SJSA1 (cell line): ENCODE results near the gene MOB3C. TPM values are rescaled to one million over a fixed set of nuclear protein-coding genes. Genes with fewer than 3 reads are reported as not detected.
A peak's percentile ranks its signal among the peaks of the same experiment; 100 is the strongest.

Experiments
- DNase-seq, 2 experiments: peaks; one replicate each; pipeline ENCODE4 v3.0.0-alpha.2; 2015 to 2020; ENCODE audit warnings: low spot score in 2 of 2, low read depth in 1 of 2
- H3K27ac ChIP-seq: fragments of 250-450 bp; sonication (Bioruptor Pico); 2 replicates; pipeline ENCODE4 v1.5.1; 2020; ENCODE audit warnings: mild to moderate bottlenecking, moderate library complexity
- H3K27me3 ChIP-seq: fragments of 250-450 bp; sonication (Bioruptor Pico); replicated peaks from 2 replicates; pipeline ENCODE4 v1.5.1; 2020; ENCODE audit warnings: mild to moderate bottlenecking, moderate library complexity
- H3K36me3 ChIP-seq: fragments of 250-450 bp; sonication (Bioruptor Pico); 2 replicates; pipeline ENCODE4 v1.5.1; 2020; ENCODE audit warnings: mild to moderate bottlenecking
- H3K4me1 ChIP-seq: fragments of 250-450 bp; sonication (Bioruptor Pico); replicated peaks from 2 replicates; pipeline ENCODE4 v1.6.1; 2021; ENCODE audit warnings: mild to moderate bottlenecking
- H3K4me3 ChIP-seq: fragments of 250-450 bp; sonication (Bioruptor Pico); 2 replicates; pipeline ENCODE4 v1.5.1; 2020; ENCODE audit warnings: mild to moderate bottlenecking
- H3K9me3 ChIP-seq: fragments of 250-450 bp; sonication (Bioruptor Pico); replicated peaks from 2 replicates; pipeline ENCODE4 v1.5.1; 2020; ENCODE audit warnings: mild to moderate bottlenecking
- total RNA-seq: library from RNA; depleted of rRNA; stranded (reverse); fragments of >200 nt; shearing (Covaris generic); gene quantifications from 2 replicates; pipeline ENCODE4 v1.2.3, GENCODE V29; 2014

MOB3C gene
- total RNA-seq, 1 experiment from 2014 or later: 5.0 TPM

GRCh38 chr1:46650491-46650890, 33.9 kb upstream of the MOB3C start:
- DNase-seq: no peak
- H3K4me3 ChIP-seq: no peak overlapping the region
- no peak overlapping the region for H3K27ac ChIP-seq
- no peaks in the 10 kb centered on the region for H3K27me3 ChIP-seq
- 0 out of 2 replicates have a peak, but pooled peaks cover 7% of the 10 kb centered on the region for H3K9me3 ChIP-seq
- peaks cover 12% of the 10 kb centered on the region for H3K4me1 ChIP-seq
- H3K36me3 ChIP-seq: peaks cover 58% of the 10 kb centered on the region

- Histone ChIP-seq H3K9me3 (0 out of 2 replicates have a peak, but pooled peaks cover 7% of the 10 kb centered on the region), H3K4me1 (peaks cover 12% of the 10 kb centered on the region), H3K4me3 (no peak overlapping the region), H3K36me3 (peaks cover 50% of the 10 kb centered on the region), H3K27me3 (no peaks in the 10 kb centered on the region), H3K27ac (no peak overlapping the region)
- DNase-seq: no peak
These were observed 33.2 kb upstream of the MOB3C start for GRCh38 chr1:46649764-46650163.

GRCh38 chr1:46647611-46648010, 31.0 kb upstream of the MOB3C start:
- Histone ChIP-seq H3K27ac (no peak overlapping the region), H3K4me1 (peaks cover 29% of the 10 kb centered on the region), H3K4me3 (no peak overlapping the region), H3K9me3 (0 out of 2 replicates have a peak, but pooled peaks cover 7% of the 10 kb centered on the region), H3K36me3 (peaks cover 42% of the 10 kb centered on the region), H3K27me3 (no peaks in the 10 kb centered on the region)
- no peak for DNase-seq

GRCh38 chr1:46646844-46647243, 30.2 kb upstream of the MOB3C start:
- no peak for DNase-seq
- no peaks in the 10 kb centered on the region for H3K27me3 ChIP-seq
- H3K4me3 ChIP-seq: no peak overlapping the region
- H3K36me3 ChIP-seq: peaks cover 40% of the 10 kb centered on the region
- H3K27ac ChIP-seq: no peak overlapping the region
- peaks cover 29% of the 10 kb centered on the region for H3K4me1 ChIP-seq
- H3K9me3 ChIP-seq: 0 out of 2 replicates have a peak, but pooled peaks cover 7% of the 10 kb centered on the region

GRCh38 chr1:46646331-46646730, 29.7 kb upstream of the MOB3C start:
- DNase-seq: no peak
- peaks cover 42% of the 10 kb centered on the region for H3K36me3 ChIP-seq

GRCh38 chr1:46645815-46646214, 29.2 kb upstream of the MOB3C start:
- Histone ChIP-seq H3K27ac (no peak overlapping the region), H3K27me3 (no peaks in the 10 kb centered on the region), H3K9me3 (0 out of 2 replicates have a peak, but pooled peaks cover 7% of the 10 kb centered on the region), H3K4me1 (peaks cover 29% of the 10 kb centered on the region), H3K4me3 (no peak overlapping the region), H3K36me3 (peaks cover 42% of the 10 kb centered on the region)
- DNase-seq: no peak

More at GRCh38 chr1:46646331-46646730, 29.7 kb upstream of the MOB3C start:
- Histone ChIP-seq H3K27me3 (no peaks in the 10 kb centered on the region), H3K4me3 (no peak overlapping the region), H3K27ac (no peak overlapping the region), H3K4me1 (peaks cover 29% of the 10 kb centered on the region), H3K9me3 (0 out of 2 replicates have a peak, but pooled peaks cover 7% of the 10 kb centered on the region)

GRCh38 chr1:46643368-46643775, 26.8 kb upstream of the MOB3C start:
- Histone ChIP-seq H3K4me1 (peaks cover 29% of the 10 kb centered on the region), H3K27me3 (no peaks in the 10 kb centered on the region), H3K36me3 (peaks cover 19% of the 10 kb centered on the region), H3K4me3 (no peak overlapping the region), H3K27ac (peak overlapping the region; percentile 39; the same call in 1 of the 2 replicates), H3K9me3 (no peaks in the 10 kb centered on the region)
- DNase-seq: peak; percentile 81 to 85

GRCh38 chr1:46642115-46642680, 25.6 kb upstream of the MOB3C start:
- no peaks in the 10 kb centered on the region for H3K9me3 ChIP-seq
- no peak overlapping the region for H3K4me3 ChIP-seq
- H3K36me3 ChIP-seq: peaks cover 10% of the 10 kb centered on the region
- no peak overlapping the region for H3K27ac ChIP-seq
- H3K4me1 ChIP-seq: peaks cover 27% of the 10 kb centered on the region
- no peak for DNase-seq
- H3K27me3 ChIP-seq: no peaks in the 10 kb centered on the region

- Histone ChIP-seq H3K4me3 (no peak overlapping the region), H3K9me3 (no peaks in the 10 kb centered on the region), H3K4me1 (peaks cover 17% of the 10 kb centered on the region), H3K27me3 (no peaks in the 10 kb centered on the region), H3K27ac (no peak overlapping the region), H3K36me3 (peaks cover 28% of the 10 kb centered on the region)
- no peak for DNase-seq
These were observed 22.9 kb upstream of the MOB3C start for GRCh38 chr1:46639547-46639946.

GRCh38 chr1:46638921-46639320, 22.3 kb upstream of the MOB3C start:
- no peaks in the 10 kb centered on the region for H3K9me3 ChIP-seq
- no peak overlapping the region for H3K4me3 ChIP-seq
- H3K27ac ChIP-seq: no peak overlapping the region
- no peak for DNase-seq
- H3K36me3 ChIP-seq: peaks cover 34% of the 10 kb centered on the region
- H3K4me1 ChIP-seq: peaks cover 13% of the 10 kb centered on the region
- no peaks in the 10 kb centered on the region for H3K27me3 ChIP-seq

- no peak for DNase-seq
- peaks cover 48% of the 10 kb centered on the region for H3K36me3 ChIP-seq
- no peaks in the 10 kb centered on the region for H3K4me1 ChIP-seq
- no peaks in the 10 kb centered on the region for H3K9me3 ChIP-seq
- H3K4me3 ChIP-seq: no peak overlapping the region
- no peaks in the 10 kb centered on the region for H3K27me3 ChIP-seq
- no peak overlapping the region for H3K27ac ChIP-seq
These were observed 21.0 kb upstream of the MOB3C start for GRCh38 chr1:46637444-46638083.

- no peak for DNase-seq
- Histone ChIP-seq H3K27ac (no peak overlapping the region), H3K27me3 (no peaks in the 10 kb centered on the region), H3K4me1 (no peaks in the 10 kb centered on the region), H3K4me3 (no peak overlapping the region), H3K36me3 (peaks cover 49% of the 10 kb centered on the region), H3K9me3 (no peaks in the 10 kb centered on the region)
These were observed 18.6 kb upstream of the MOB3C start for GRCh38 chr1:46635205-46635604.

GRCh38 chr1:46630719-46631118, 14.1 kb upstream of the MOB3C start:
- Histone ChIP-seq H3K27ac (no peak overlapping the region), H3K27me3 (no peaks in the 10 kb centered on the region), H3K36me3 (peaks cover 42% of the 10 kb centered on the region), H3K4me3 (no peak overlapping the region), H3K9me3 (no peaks in the 10 kb centered on the region), H3K4me1 (no peaks in the 10 kb centered on the region)
- DNase-seq: no peak

GRCh38 chr1:46623743-46624644, 7.4 kb upstream of the MOB3C start:
- Histone ChIP-seq H3K4me1 (no peaks in the 10 kb centered on the region), H3K36me3 (no peaks in the 10 kb centered on the region)
- DNase-seq: no peak

More at GRCh38 chr1:46623743-46624644, 7.4 kb upstream of the MOB3C start:
- Histone ChIP-seq H3K27ac (no peak overlapping the region), H3K27me3 (no peaks in the 10 kb centered on the region), H3K4me3 (no peak overlapping the region), H3K9me3 (no peaks in the 10 kb centered on the region)
